Upper lobe of left lung (tissue), 4 donors: Measurements from ENCODE around the gene TRPM6.

Experiments
- CTCF ChIP-seq, 6 experiments: fragments of 450-650 bp in 4 of 6; fragments of 200-600 bp in 2 of 6; sonication (generic) in 2 of 6; IDR thresholded peaks; one replicate each; pipeline ENCODE4 v1.5.1; 2016 to 2019; ENCODE audit warnings: antibody characterized with exemption in 6 of 6
- EP300 ChIP-seq, 4 donors: sonication (generic); formaldehyde crosslinking; IDR thresholded peaks; one replicate each; pipeline ENCODE4 v1.5.1; 2017; ENCODE audit warnings: antibody characterized with exemption in 4 of 4, control low read depth in 2 of 4
- POLR2A ChIP-seq, 4 donors: fragments of 450-650 bp; IDR thresholded peaks; one replicate each; pipeline ENCODE4 v1.5.1; 2016 to 2017; ENCODE audit warnings: antibody characterized with exemption in 4 of 4, mild to moderate bottlenecking in 2 of 4
- POLR2AphosphoS5 ChIP-seq, 2 donors: sonication (generic); formaldehyde crosslinking; IDR thresholded peaks; one replicate each; pipeline ENCODE4 v1.5.1; 2017; ENCODE audit warnings: antibody characterized with exemption in 2 of 2

- no peak for TF ChIP-seq POLR2AphosphoS5 (IDR thresholded peaks at IDR 0.05)
- no peak for TF ChIP-seq POLR2A (IDR thresholded peaks at IDR 0.05)
- TF ChIP-seq CTCF (IDR thresholded peaks at IDR 0.05), result no peak
- TF ChIP-seq EP300 (IDR thresholded peaks at IDR 0.05), result no peak
Observed at GRCh38 chr9:74921737-74922136, 34.0 kb upstream of the TRPM6 start.
